GM12878 (cell line): Measurements from ENCODE around the gene IGSF6. TPM values are rescaled to one million over a fixed set of nuclear protein-coding genes. Genes with fewer than 3 reads are reported as not detected.

Source experiments
- ASH2L ChIP-seq: fragments of 300-600, 200-600 bp; sonication (generic); IDR thresholded peaks from 2 replicates; pipeline ENCODE4 v1.6.1; 2017; ENCODE audit warnings: low read depth, mild to moderate bottlenecking, borderline replicate concordance
- BCL11A ChIP-seq: IDR thresholded peaks from 2 replicates; pipeline ENCODE4 v1.6.1; 2011; ENCODE audit warnings: low read depth, low read length
- E2F4 ChIP-seq: IDR thresholded peaks from 2 replicates; pipeline ENCODE4 v1.6.1; 2012; ENCODE audit warnings: low read depth, low read length, improper control_type of control experiment
- HDAC2 ChIP-seq: fragments of 200-600 bp; sonication (generic); IDR thresholded peaks from 2 replicates; pipeline ENCODE4 v1.6.1; 2017
- IRF3 ChIP-seq: fragments of 450-650 bp; IDR thresholded peaks from 2 replicates; pipeline ENCODE4 v1.6.1; 2014; ENCODE audit warnings: mild to moderate bottlenecking
- KDM1A ChIP-seq: fragments of 200-600 bp; sonication (generic); IDR thresholded peaks from 2 replicates; pipeline ENCODE4 v1.6.1; 2016; ENCODE audit warnings: borderline replicate concordance
- POU2F2 ChIP-seq: IDR thresholded peaks from 3 replicates; pipeline ENCODE4 v1.6.1; 2011; ENCODE audit warnings: low read depth, mild to moderate bottlenecking, low read length, borderline replicate concordance
- PRDM15 ChIP-seq: fragments of 450-650 bp; formaldehyde crosslinking; IDR thresholded peaks from 2 replicates; pipeline ENCODE4 v1.4.0; 2020; ENCODE audit warnings: mild to moderate bottlenecking, moderate library complexity
- RB1 ChIP-seq: fragments of 450-650 bp; formaldehyde crosslinking; IDR thresholded peaks from 2 replicates; pipeline ENCODE4 v1.6.1; 2017; ENCODE audit warnings: mild to moderate bottlenecking, borderline replicate concordance
- REST ChIP-seq: IDR thresholded peaks from 2 replicates; pipeline ENCODE4 v1.6.1; 2012; ENCODE audit warnings: mild to moderate bottlenecking, low read depth, low read length
- SMAD5 ChIP-seq: IDR thresholded peaks from 2 replicates; pipeline ENCODE4 v1.6.1; 2016; ENCODE audit warnings: antibody characterized with exemption, low read depth
- SMARCA5 ChIP-seq: fragments of 450-650 bp; IDR thresholded peaks from 2 replicates; pipeline ENCODE4 v1.6.1; 2017; ENCODE audit warnings: mild to moderate bottlenecking
- SMC3 ChIP-seq: IDR thresholded peaks from 2 replicates; pipeline ENCODE4 v1.6.1; 2011; ENCODE audit warnings: low read length, improper control_type of control experiment, borderline replicate concordance
- SP1 ChIP-seq: IDR thresholded peaks from one replicate; pipeline ENCODE4 v1.6.1; 2011; ENCODE audit warnings: low read depth, low read length
- STAT1 ChIP-seq: fragments of 450-650 bp; conservative IDR thresholded peaks from 2 replicates; pipeline ENCODE4 v1.6.1; 2014; ENCODE audit warnings: antibody characterized with exemption, mild to moderate bottlenecking
- WRNIP1 ChIP-seq: IDR thresholded peaks from 2 replicates; pipeline ENCODE4 v1.6.1; 2011; ENCODE audit warnings: low read depth, low read length, improper control_type of control experiment, borderline replicate concordance
- ZBED1 ChIP-seq: IDR thresholded peaks from 2 replicates; pipeline ENCODE4 v1.6.1; 2016; ENCODE audit warnings: borderline replicate concordance
- ZNF592 ChIP-seq: fragments of 450-650 bp; IDR thresholded peaks from 2 replicates; pipeline ENCODE4 v1.6.1; 2017; ENCODE audit warnings: mild to moderate bottlenecking, moderate library complexity
- polyA plus RNA-seq, 11 experiments: library from polyadenylated mRNA; depleted of rRNA in 4 of 11; unstranded in 6 of 11; stranded (reverse) in 5 of 11; fragments of >200 nt; fragmentation: Nextera tagmentation in 4 of 11; fragmentation: Illumina TruSeq in 1 of 11; extraction: Ambion mirVana in 4 of 11; extraction: Trizol in 1 of 11; gene quantifications; 1 replicate in 1 of 11; 2 replicates in 10 of 11; pipeline versions ENCODE4 v1.2.1 to v1.2.3, GENCODE V29; 2011 to 2016; ENCODE audit warnings: inconsistent platforms in 2 of 11, missing spikeins in 2 of 11, low read depth in 1 of 11
- total RNA-seq, 4 experiments: library from RNA; depleted of rRNA in 3 of 4; stranded (reverse); fragments of >200 nt in 3 of 4; fragmentation: Illumina TruSeq in 1 of 4; extraction: Trizol in 1 of 4; gene quantifications; 2 replicates each; pipeline versions ENCODE4 v1.2.1 to v1.2.3, GENCODE V29; 2013 to 2021

The IGSF6 gene
- total and polyA plus RNA-seq, 10 of the 15 experiments (the other 5 are each of a cell fraction or from before 2014, with no cell fraction given) = 0.32 to 1.2 (median 0.72) TPM

GRCh38 chr16:21645261-21645721, 7.1 kb downstream of the IGSF6 start (continued):
- TF ChIP-seq PRDM15 (CRISPR knock-in tag) = no peak
- no peak for TF ChIP-seq IRF3
- TF ChIP-seq BCL11A = peak; percentile 56; the same call in 1 of the 2 replicates
- TF ChIP-seq ZBED1 = no peak
- no peak for TF ChIP-seq SMAD5
- no peak for TF ChIP-seq STAT1
- TF ChIP-seq SMC3 = no peak
- no peak for TF ChIP-seq KDM1A
- TF ChIP-seq REST = no peak
- no peak for TF ChIP-seq ZNF592
- TF ChIP-seq HDAC2 = no peak
- TF ChIP-seq RB1 = no peak
- peak; percentile 83; the same call in 1 of the 2 replicates for TF ChIP-seq ASH2L
- TF ChIP-seq SP1 = no peak
- no peak for TF ChIP-seq WRNIP1
- TF ChIP-seq SMARCA5 = no peak
- no peak for TF ChIP-seq E2F4
- 0 out of 3 replicates have a peak, but pooled peaks have one; percentile 20 for TF ChIP-seq POU2F2
